ENCODE data around the gene RIMBP2. TPM values are rescaled to one million over a fixed set of nuclear protein-coding genes. Genes with fewer than 3 reads are reported as not detected.

Gene RIMBP2
- total RNA-seq, 1 experiment from 2014 or later = not detected

- no peak for DNase-seq
- Mint-ChIP-seq H3K4me3 (ENCODE audit: unreplicated experiment) (no peak overlapping the region), H3K9me3 (ENCODE audit: unreplicated experiment) (no peaks in the 10 kb centered on the region), H3K27ac (ENCODE audit: unreplicated experiment) (no peak overlapping the region), H3K27me3 (ENCODE audit: insufficient read depth, unreplicated experiment) (peaks cover 14% of the 10 kb centered on the region), H3K36me3 (ENCODE audit: insufficient read depth, unreplicated experiment) (no peaks in the 10 kb centered on the region), H3K4me1 (ENCODE audit: low read depth, unreplicated experiment) (no peaks in the 10 kb centered on the region)
- POLR2A ChIA-PET = no interaction called here
- CTCF ChIA-PET = no interaction called here
- Histone ChIP-seq H3K27me3 (replicated peaks; ENCODE audit: control insufficient read depth, insufficient read depth, low read length) (no peaks in the 10 kb centered on the region), H3K9me3 (no peaks in the 10 kb centered on the region), H3K36me3 (ENCODE audit: control insufficient read depth, insufficient read depth, low read length) (no peaks in the 10 kb centered on the region), H3K4me1 (no peaks in the 10 kb centered on the region), H3K4me3 (ENCODE audit: low read depth, low read length) (no peak overlapping the region)
- TF ChIP-seq CTCF (IDR thresholded peaks at IDR 0.05; ENCODE audit: insufficient read depth in 1 of 2, low read depth in 1 of 2, low read length in 1 of 2, severe bottlenecking in 1 of 2, unreplicated experiment in 1 of 2) = no peak
- intact Hi-C loops (cut with micrococcal nuclease; ENCODE audit: unreplicated experiment) = no loop called here
- BruUV-seq (replicated peaks) = no TSS peak
Observed at GRCh38 chr12:130484221-130484620, 231.9 kb downstream of the RIMBP2 start.

DNA sequence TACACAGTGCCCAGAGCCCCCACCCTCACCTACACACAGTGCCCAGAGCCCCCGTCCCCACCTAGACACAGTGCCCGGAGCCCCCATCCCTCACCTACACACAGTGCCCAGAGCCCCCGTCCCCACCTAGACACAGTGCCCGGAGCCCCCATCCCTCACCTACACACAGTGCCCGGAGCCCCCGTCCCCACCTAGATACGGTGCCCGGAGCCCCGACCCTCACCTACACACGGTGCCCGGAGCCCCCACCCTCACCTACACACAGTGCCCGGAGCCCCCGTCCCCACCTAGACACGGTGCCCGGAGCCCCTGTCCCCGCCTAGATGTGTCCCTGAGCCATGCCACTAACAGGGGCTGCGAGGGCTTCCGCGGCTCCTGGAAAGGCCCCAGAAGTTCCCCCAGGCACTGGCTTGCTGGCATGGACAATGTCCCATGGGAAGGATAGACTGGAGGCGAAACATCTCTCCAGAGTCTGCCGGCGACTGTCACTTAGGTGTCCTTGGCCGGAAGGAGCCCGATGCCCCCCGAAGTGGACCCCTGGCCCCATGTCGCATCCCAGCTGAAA is 232.4 kb downstream of the RIMBP2 start:
- DNase-seq = no peak
- Mint-ChIP-seq H3K9me3 (ENCODE audit: unreplicated experiment) (no peaks in the 10 kb centered on the region), H3K36me3 (ENCODE audit: insufficient read depth, unreplicated experiment) (no peaks in the 10 kb centered on the region), H3K27me3 (ENCODE audit: insufficient read depth, unreplicated experiment) (peaks cover 9% of the 10 kb centered on the region), H3K4me1 (ENCODE audit: low read depth, unreplicated experiment) (no peaks in the 10 kb centered on the region), H3K4me3 (ENCODE audit: unreplicated experiment) (no peak overlapping the region), H3K27ac (ENCODE audit: unreplicated experiment) (no peak overlapping the region)
- Histone ChIP-seq H3K27me3 (replicated peaks; ENCODE audit: control insufficient read depth, insufficient read depth, low read length) (no peaks in the 10 kb centered on the region), H3K36me3 (ENCODE audit: control insufficient read depth, insufficient read depth, low read length) (no peaks in the 10 kb centered on the region), H3K9me3 (no peaks in the 10 kb centered on the region), H3K4me3 (ENCODE audit: low read depth, low read length) (no peak overlapping the region), H3K4me1 (no peaks in the 10 kb centered on the region)
- no TSS peak for BruUV-seq (replicated peaks)
- POLR2A ChIA-PET = no interaction called here
- CTCF ChIA-PET = no interaction called here
- intact Hi-C loops (cut with micrococcal nuclease; ENCODE audit: unreplicated experiment) = no loop called here
- TF ChIP-seq CTCF (IDR thresholded peaks at IDR 0.05; ENCODE audit: insufficient read depth in 1 of 2, low read depth in 1 of 2, low read length in 1 of 2, severe bottlenecking in 1 of 2, unreplicated experiment in 1 of 2) = no peak

DNA sequence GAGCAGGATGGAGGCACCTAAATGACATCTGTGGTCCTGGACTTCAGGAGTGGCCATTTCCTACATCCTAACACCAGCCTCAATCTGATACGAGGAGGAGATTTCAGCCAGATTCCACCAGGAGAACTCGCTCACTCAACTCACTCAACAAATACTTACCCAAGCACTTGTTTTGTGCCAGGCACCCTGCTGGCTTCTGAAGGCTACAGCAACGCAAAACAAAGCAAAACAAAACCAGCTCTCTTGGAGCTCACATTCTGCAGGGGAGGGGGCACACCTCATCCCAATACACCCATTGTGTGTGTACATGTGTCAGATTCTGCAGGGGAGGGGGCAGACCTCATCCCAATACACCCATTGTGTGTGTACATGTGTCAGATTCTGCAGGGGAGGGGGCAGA is 233.7 kb downstream of the RIMBP2 start:
- Mint-ChIP-seq H3K27ac (ENCODE audit: unreplicated experiment) (no peak overlapping the region), H3K4me1 (ENCODE audit: low read depth, unreplicated experiment) (no peaks in the 10 kb centered on the region), H3K4me3 (ENCODE audit: unreplicated experiment) (no peak overlapping the region), H3K36me3 (ENCODE audit: insufficient read depth, unreplicated experiment) (no peaks in the 10 kb centered on the region), H3K27me3 (ENCODE audit: insufficient read depth, unreplicated experiment) (peaks cover 8% of the 10 kb centered on the region), H3K9me3 (ENCODE audit: unreplicated experiment) (no peaks in the 10 kb centered on the region)
- no peaks in the 10 kb centered on the region for H3K36me3 ChIP-seq (ENCODE audit: control insufficient read depth, insufficient read depth, low read length)
- ChIA-PET POLR2A (no interaction called here), CTCF (no interaction called here)
- intact Hi-C loops (cut with micrococcal nuclease; ENCODE audit: unreplicated experiment) = no loop called here
- no peak for DNase-seq
- no peaks in the 10 kb centered on the region for H3K4me1 ChIP-seq
- no peak for TF ChIP-seq CTCF (IDR thresholded peaks at IDR 0.05; ENCODE audit: insufficient read depth in 1 of 2, low read depth in 1 of 2, low read length in 1 of 2, severe bottlenecking in 1 of 2, unreplicated experiment in 1 of 2)
- H3K4me3 ChIP-seq (ENCODE audit: low read depth, low read length) = no peak overlapping the region
- no peaks in the 10 kb centered on the region for H3K27me3 ChIP-seq (replicated peaks; ENCODE audit: control insufficient read depth, insufficient read depth, low read length)
- BruUV-seq (replicated peaks) = no TSS peak
- H3K9me3 ChIP-seq = no peaks in the 10 kb centered on the region

All from Caco-2 (cell line).